ENCODE measurements around the gene PSMG4.

GRCh38 chr6:3220366-3220765, 38.4 kb upstream of the PSMG4 start:
- TF ChIP-seq, protein P1, sequence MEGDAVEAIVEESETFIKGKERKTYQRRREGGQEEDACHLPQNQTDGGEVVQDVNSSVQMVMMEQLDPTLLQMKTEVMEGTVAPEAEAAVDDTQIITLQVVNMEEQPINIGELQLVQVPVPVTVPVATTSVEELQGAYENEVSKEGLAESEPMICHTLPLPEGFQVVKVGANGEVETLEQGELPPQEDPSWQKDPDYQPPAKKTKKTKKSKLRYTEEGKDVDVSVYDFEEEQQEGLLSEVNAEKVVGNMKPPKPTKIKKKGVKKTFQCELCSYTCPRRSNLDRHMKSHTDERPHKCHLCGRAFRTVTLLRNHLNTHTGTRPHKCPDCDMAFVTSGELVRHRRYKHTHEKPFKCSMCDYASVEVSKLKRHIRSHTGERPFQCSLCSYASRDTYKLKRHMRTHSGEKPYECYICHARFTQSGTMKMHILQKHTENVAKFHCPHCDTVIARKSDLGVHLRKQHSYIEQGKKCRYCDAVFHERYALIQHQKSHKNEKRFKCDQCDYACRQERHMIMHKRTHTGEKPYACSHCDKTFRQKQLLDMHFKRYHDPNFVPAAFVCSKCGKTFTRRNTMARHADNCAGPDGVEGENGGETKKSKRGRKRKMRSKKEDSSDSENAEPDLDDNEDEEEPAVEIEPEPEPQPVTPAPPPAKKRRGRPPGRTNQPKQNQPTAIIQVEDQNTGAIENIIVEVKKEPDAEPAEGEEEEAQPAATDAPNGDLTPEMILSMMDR (IDR thresholded peaks at IDR 0.05) = no peak
- TF ChIP-seq POLR2A (IDR thresholded peaks at IDR 0.05) = no peak
- TF ChIP-seq POLR2AphosphoS5 (IDR thresholded peaks at IDR 0.05) = no peak

All from transverse colon (tissue), 4 donors.